ENCODE data around the gene SPTB.

The SPTB gene

DNA sequence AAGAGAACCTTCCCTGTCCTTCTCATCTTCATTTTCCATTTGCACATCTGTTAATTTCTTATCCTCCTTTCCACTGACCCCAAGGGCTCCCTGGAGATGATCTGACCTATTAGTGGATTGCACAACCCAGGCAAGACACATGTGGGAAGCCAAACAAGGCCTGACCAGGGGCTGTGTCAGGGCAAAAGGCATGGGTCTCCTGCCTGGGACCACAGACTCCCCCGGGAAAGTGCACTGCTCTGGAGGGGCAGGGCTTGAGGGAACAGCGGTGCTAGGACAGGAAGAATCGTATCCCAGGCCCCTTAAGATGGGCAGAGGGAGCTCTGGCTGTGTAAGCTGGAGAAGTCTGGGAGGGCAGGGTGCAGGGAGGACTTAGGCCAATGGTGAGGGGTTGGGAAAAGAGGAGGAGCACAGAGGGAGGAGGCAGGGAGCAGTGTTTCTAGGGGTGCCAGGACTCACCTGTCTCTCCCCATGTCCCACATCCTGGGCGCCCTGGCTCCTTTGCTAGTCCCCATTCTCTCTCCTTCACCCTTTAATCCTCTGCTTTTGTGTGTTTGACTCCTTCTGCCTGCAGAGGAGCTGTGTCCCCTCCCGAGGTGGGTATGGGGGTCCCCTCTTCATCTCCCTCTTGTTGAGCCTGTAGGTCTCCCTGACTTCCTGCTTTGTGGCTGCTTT, 150.2 kb downstream of the SPTB start:
- DNase-seq (ENCODE audit: low read depth in 2 of 2), result no peak

DNA sequence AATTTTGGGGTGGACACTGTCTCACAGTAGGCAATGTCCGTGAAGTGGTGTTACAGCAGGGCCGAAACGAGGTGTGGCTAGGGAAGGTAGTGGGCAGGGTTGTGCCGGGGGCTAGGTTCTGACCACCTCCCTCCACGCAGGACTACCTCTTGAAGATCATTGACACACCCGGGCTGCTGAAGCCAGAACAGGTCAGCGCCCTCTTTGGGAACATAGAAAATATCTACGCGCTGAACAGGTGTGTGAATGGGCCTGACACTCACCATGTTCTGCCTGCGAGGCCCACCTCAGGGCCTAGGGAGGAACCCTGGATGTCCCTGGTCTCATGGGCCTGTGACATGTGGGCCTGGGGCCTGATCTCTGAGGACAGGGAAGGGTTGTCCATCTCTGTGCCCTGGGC, 150.9 kb downstream of the SPTB start:
- DNase-seq (ENCODE audit: low read depth in 2 of 2), result no peak

- DNase-seq (ENCODE audit: low read depth in 2 of 2), result no peak
Measured at GRCh38 chr14:64728106-64728505, 151.6 kb downstream of the SPTB start.

DNA sequence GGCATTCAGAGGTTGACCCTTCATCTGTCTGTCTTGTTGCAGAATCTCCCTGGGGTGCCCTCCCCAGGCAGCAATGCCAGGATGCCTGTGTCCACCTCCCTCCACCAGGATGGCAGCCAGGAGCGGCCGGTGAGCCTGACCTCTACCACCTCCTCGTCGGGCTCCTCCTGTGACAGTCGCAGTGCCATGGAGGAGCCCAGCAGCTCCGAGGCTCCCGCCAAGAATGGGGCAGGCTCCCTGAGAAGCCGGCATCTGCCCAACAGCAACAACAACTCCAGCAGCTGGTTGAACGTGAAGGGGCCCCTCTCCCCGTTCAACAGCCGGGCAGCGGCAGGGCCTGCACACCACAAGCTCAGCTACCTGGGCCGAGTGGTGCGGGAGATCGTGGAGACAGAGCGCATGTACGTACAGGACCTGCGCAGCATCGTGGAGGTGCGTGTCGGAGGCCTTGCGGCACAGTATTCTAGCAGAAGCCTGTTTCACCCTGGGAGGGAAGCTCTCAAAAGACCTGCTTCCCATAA, 152.1 kb downstream of the SPTB start:
- no peak for DNase-seq (ENCODE audit: low read depth in 2 of 2)

DNA sequence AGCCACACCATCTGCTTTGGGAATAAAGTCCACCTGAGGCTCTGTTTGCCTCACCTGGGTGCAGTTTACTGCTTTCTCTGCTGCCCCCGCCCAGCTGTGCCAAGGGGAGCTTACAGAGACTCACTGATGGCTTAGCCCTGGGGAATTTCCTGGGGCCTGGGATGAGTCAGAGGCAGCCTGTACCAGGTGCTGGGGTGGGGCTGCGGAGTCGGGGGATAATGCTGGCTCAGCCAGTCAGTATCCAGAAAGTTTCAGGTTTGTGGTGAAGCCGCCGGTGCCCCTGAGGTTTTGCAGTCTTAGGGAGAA, 153.2 kb downstream of the SPTB start:
- no peak for DNase-seq (ENCODE audit: low read depth in 2 of 2)

- DNase-seq (ENCODE audit: low read depth in 2 of 2), result no peak
Measured at GRCh38 chr14:64725879-64726584, 153.7 kb downstream of the SPTB start.

- no peak for DNase-seq (ENCODE audit: low read depth in 2 of 2)
Measured at GRCh38 chr14:64725261-64725815, 154.4 kb downstream of the SPTB start.

DNA sequence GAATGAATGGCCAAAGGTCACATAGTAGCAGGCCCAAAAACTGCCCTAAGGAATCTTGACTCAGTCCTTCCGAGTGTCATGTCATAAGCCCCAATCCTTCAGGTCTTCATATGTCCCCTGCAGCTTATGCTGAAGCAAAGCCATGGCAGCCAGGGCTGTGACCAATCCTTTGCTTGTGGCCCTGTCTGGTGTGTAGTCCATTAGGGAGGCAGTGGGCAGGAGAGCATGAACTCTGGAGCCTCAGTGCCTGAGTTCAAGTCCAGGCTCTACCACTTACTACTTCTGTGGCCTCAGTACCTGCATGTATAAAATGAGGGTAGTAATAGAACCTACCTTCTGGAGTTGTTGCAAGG, 155.2 kb downstream of the SPTB start:
- no peak for DNase-seq (ENCODE audit: low read depth in 2 of 2)

- no peak for DNase-seq (ENCODE audit: low read depth in 2 of 2)
Measured at GRCh38 chr14:64723691-64724577, 155.8 kb downstream of the SPTB start.

DNA sequence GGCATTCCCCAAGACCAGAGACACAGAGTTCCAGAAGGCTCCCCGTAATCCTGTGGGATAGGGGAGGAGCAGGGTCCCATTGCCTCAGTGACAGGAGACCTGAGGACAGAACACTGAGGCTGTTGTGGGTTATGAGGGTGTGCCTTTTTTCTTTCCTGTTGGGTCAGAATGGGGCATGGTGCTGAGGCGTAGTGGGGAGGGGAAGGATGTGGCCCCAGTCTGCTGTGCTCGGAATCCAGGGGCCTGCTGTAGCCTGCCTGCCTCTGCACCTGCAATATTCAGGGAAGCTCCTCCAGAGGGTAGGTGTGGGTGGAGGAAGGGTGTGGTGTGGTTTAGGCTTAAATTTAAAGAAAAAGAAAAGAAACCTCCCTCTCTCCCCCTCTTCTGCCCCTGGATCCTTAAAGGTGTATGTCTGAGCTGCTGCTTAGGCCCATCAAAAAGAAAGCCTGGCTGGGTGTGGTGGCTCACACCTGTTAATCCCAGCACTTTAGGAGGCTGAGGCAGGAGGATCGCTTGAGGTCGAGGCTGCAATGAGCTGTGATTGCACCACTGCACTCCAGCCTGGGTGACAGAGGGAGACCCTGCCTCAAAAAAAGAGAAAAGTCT, 156.8 kb downstream of the SPTB start:
- no peak for DNase-seq (ENCODE audit: low read depth in 2 of 2)

DNA sequence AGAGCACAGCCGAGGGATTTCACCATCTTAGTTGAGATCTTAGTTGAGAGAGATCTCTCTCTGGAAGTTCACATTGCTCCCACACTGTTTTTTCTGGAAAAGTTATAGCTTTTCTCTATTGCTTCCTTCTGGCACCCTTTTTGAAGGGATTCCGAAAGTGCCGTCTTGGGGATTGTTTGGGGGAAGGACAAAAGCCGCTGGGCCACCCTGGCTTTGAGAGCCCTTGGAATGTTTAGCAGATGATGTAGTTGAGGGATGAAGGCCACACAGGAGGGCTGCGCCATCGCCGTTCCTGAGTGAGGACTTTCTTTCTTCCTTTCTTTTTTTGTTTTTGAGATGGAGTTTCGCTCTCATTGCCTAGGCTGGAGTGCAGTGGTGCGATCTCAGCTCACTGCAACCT, 157.8 kb downstream of the SPTB start:
- DNase-seq (ENCODE audit: low read depth in 2 of 2), result no peak

DNA sequence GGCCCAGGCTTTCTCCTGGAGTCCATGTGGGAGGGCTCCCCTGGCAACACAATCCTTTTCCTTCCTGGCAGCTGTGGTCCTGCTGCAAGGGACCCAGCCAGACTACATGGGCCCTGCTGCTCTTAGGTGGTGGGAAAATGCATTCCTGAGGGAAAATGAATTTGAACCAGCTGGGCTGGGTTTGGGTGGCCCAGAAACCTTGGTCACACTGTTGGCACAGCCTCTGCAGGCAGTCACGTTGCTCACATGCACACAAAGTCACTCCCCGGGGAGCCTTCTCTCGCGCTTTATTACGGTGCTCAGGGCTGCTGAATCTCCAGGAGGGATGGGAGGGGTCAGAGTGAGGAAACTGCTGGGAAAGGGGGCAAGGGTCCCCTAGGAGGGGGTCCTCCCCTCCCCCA, 158.3 kb downstream of the SPTB start:
- DNase-seq (ENCODE audit: low read depth in 2 of 2), result no peak

DNA sequence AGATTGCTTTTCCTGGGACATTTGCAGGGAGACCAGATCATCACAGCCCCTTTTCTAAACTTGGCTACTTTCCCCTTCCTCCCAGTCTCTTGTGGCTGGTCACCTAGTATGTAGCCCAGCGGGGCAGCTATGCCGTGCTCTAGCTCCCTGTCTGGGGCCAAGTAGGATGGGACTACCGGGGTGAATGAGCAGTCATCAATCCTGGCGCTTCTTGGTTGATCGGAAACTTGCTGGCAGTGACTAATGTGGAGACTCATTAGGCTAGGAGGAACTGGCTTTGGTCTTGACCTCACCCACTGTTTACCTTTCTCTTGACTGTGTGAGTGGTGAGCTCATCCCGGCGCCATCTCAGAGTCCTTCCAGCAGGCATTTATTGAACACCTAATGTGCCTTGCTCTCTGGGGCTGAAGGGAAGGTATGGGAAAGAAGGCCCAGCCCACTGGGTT, 159.6 kb downstream of the SPTB start:
- DNase-seq (ENCODE audit: low read depth in 2 of 2), result no peak

- no peak for DNase-seq (ENCODE audit: low read depth in 2 of 2)
Measured at GRCh38 chr14:64719601-64720000, 160.1 kb downstream of the SPTB start.

DNA sequence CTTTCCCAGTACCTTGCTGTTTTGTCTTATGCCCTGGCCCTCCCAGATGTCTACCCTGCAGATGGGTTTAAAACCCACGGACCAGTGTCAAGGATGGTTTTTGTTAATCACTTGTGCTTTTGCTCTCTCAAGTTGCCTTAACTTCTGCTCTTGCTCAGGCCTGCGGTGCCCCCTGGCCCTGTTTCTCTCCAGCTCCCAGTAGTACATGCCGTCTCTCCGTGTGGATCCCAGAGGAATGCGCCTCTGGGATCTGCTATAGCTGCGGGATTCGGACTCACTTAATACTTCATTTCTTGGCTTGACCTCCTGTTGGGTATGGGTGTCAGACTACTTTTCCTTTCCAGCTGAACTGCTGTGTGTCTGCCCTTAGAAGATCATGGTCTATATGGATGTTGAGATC, 160.9 kb downstream of the SPTB start:
- no peak for DNase-seq (ENCODE audit: low read depth in 2 of 2)

DNA sequence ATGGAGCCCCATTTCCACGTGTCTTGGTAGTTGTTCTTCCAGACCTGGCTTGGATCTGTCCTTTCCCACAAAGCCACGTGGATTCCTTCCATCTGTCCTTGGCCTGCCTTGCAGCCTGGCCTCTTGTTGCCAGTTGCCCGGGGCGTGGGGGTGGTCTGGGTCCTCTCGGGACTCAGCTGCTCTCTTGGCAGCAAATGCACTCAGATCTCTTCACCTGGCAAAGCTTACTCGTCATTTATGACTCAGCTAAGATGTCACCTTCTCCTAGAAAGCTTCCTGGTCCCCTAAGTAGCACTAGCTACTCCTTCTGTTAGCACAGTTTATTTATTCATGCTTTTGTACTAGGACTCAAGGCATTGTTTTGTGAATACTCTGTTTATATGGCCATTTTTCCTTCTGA, 161.8 kb downstream of the SPTB start:
- no peak for DNase-seq (ENCODE audit: low read depth in 2 of 2)

DNA sequence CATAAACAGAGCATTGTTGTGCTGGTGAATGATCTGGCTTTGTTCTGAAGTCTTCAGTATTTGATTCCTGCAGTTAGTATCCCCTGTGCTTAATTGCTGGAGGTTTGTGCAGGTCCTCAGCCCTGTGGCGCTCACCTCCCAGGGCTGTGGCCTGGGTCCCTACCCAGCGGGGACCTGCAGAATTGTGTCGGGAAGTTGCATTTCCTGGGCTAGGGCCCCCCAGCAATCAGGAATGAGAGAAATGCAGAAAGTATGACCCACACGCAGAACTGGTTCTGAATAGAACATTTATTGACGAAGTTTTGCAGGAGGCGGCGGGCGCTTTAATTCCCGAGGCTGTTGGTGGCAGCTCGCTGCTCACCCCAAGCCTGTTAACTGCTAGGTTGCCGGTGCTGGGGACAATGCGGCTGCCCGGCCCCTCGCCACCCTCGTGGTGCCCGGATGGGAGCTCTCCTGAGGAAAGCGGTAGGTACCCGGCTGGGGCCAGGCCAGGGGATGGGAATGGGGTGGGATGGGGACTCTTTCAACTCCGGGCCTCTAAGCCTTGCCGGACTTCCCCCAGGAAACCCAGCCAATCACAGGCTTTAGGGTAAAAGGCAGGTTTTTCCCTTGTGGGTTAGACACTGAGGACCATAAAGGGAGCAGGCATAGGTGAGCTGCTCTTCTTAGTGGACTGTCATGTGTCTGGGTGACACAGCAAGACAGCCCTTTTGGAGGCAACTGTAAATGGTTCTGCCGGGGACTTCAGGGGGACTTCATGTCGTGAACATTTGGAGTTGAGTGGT, 163.9 kb downstream of the SPTB start:
- no peak for DNase-seq (ENCODE audit: low read depth in 2 of 2)

GRCh38 chr14:64715146-64715627, 164.5 kb downstream of the SPTB start:
- no peak for DNase-seq (ENCODE audit: low read depth in 2 of 2)

- DNase-seq (ENCODE audit: low read depth in 2 of 2), result no peak
Measured at GRCh38 chr14:64714432-64715025, 165.2 kb downstream of the SPTB start.

- no peak for DNase-seq (ENCODE audit: low read depth in 2 of 2)
Measured at GRCh38 chr14:64713677-64714076, 166.0 kb downstream of the SPTB start.

GRCh38 chr14:64711039-64711438, 168.7 kb downstream of the SPTB start:
- DNase-seq (ENCODE audit: low read depth in 2 of 2), result no peak
